Skin of body (tissue), 2 donors: Measurements from ENCODE around the gene ERC2. TPM values are rescaled to one million over a fixed set of nuclear protein-coding genes. Genes with fewer than 3 reads are reported as not detected.

Experiments
- DNase-seq: peaks from one replicate; lab custom pipeline; 2025; lab: John Stamatoyannopoulos, UW
- total RNA-seq: library from RNA; depleted of rRNA; stranded (reverse); fragments of >200 nt; gene quantifications from one replicate; pipeline ENCODE4 v1.2.3, GENCODE V29; 2014

ERC2 gene
- total RNA-seq, 1 donor from 2014 or later: 2.5 TPM

- DNase-seq: no peak
Measured at GRCh38 chr3:55567121-55567520, 901.1 kb downstream of the ERC2 start.

GRCh38 chr3:55565521-55565920 is 902.7 kb downstream of the ERC2 start:
- no peak for DNase-seq

GRCh38 chr3:55564726-55565125 is 903.5 kb downstream of the ERC2 start:
- no peak for DNase-seq

GRCh38 chr3:55562700-55563099 is 905.6 kb downstream of the ERC2 start:
- DNase-seq: no peak

GRCh38 chr3:55559500-55560423 is 908.5 kb downstream of the ERC2 start:
- no peak for DNase-seq

GRCh38 chr3:55558316-55558715 is 910.0 kb downstream of the ERC2 start:
- DNase-seq: no peak

- DNase-seq: no peak
Measured at GRCh38 chr3:55557549-55557948, 910.7 kb downstream of the ERC2 start.

- DNase-seq: no peak
Measured at GRCh38 chr3:55556619-55557537, 911.4 kb downstream of the ERC2 start.

GRCh38 chr3:55555873-55556618 is 912.2 kb downstream of the ERC2 start:
- no peak for DNase-seq

GRCh38 chr3:55554634-55555425 is 913.4 kb downstream of the ERC2 start:
- DNase-seq: no peak

- no peak for DNase-seq
Measured at GRCh38 chr3:55551644-55552043, 916.6 kb downstream of the ERC2 start.

- DNase-seq: peak; percentile 76
Measured at GRCh38 chr3:55549177-55549576, 919.1 kb downstream of the ERC2 start.

- DNase-seq: no peak
Measured at GRCh38 chr3:55546866-55547669, 921.2 kb downstream of the ERC2 start.

GRCh38 chr3:55545995-55546394 is 922.3 kb downstream of the ERC2 start:
- no peak for DNase-seq

- no peak for DNase-seq
Measured at GRCh38 chr3:55544219-55544618, 924.0 kb downstream of the ERC2 start.

- no peak for DNase-seq
Measured at GRCh38 chr3:55543181-55543614, 925.1 kb downstream of the ERC2 start.

- no peak for DNase-seq
Measured at GRCh38 chr3:55541456-55541855, 926.8 kb downstream of the ERC2 start.

GRCh38 chr3:55541016-55541415 is 927.3 kb downstream of the ERC2 start:
- no peak for DNase-seq

GRCh38 chr3:55540579-55540978 is 927.7 kb downstream of the ERC2 start:
- no peak for DNase-seq

GRCh38 chr3:55538158-55538557 is 930.1 kb downstream of the ERC2 start:
- DNase-seq: no peak
